GM18951 (cell line): ENCODE measurements around the gene ZBED2.
"Not testable (repeated sequence)": the region's sequence is repeated elsewhere in the genome, so short reads cannot be mapped to it uniquely, and the experiment has no call there.

ENCODE experiments used
- POLR2A ChIP-seq: IDR thresholded peaks from 4 replicates; pipeline ENCODE4 v1.6.1; 2011; ENCODE audit warnings: mild to moderate bottlenecking; ENCODE audit not compliant: insufficient read length, insufficient read depth; ENCODE audit errors: extremely low read depth
- in situ Hi-C: fragments of 300-500 bp; cut with MboI; formaldehyde crosslinking; loops from one replicate; pipeline ENCODE4 v1.12.0; 2022; ENCODE audit warnings: low sequenced_read_pairs, mixed read lengths, inconsistent platforms; ENCODE audit not compliant: unreplicated experiment

ZBED2 gene

DNA sequence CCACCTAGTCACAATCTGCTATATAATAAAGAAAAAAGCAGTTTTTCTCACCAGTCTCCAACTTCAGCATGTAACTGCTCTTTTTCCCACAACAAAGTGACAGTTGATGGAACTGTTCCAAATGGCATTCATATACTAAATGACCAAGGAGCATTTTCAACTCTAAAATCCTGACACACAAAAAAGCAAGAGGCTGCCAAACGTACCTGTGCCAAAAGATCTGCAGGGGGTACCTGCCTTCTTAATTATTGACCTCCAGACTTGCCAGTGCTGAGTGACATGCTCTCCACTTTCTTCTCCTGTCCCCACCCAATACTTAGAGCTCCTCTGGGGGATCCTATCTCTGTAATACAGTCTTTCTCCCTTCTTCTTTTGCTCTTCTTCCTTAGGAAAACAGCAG, 18.0 kb downstream of the ZBED2 start:
- in situ Hi-C loops = no loop called here
- no peak for TF ChIP-seq POLR2A

DNA sequence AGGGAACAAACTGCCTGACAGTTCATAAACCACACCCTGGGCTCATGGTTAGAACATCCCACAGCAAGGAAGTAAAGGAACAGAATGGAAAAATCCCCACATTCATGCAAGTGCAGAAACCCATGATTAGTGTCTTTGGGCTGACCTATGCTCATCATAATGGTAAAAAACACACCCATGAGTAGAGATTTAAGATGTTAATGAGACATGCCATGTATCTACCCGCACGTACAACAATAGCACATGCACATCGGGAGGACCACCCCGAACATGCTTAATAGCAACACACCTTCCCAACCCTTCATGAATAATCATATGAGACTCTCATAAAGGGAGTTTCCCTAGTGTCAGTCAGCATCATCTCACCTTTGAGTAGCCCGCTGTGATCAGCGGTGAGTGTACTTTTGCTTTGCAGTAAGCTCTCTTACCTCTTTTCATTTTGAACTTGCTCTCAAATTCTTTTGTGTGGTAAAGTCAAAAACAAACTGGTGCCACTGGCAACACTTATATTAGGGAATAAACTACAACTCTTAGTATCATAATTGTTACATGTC, 23.2 kb downstream of the ZBED2 start:
- in situ Hi-C loops = no loop called here
- no peak for TF ChIP-seq POLR2A

- TF ChIP-seq POLR2A = no peak
- in situ Hi-C loops = no loop called here
Observed at GRCh38 chr3:111571282-111571681, 23.9 kb downstream of the ZBED2 start.

- in situ Hi-C loops = no loop called here
Observed at GRCh38 chr3:111570404-111571030, 24.6 kb downstream of the ZBED2 start.

GRCh38 chr3:111568911-111569310, 26.2 kb downstream of the ZBED2 start:
- in situ Hi-C loops = no loop called here
- no peak for TF ChIP-seq POLR2A

More at GRCh38 chr3:111570404-111571030, 24.6 kb downstream of the ZBED2 start:
- TF ChIP-seq POLR2A = no peak

- no peak for TF ChIP-seq POLR2A
- in situ Hi-C loops = no loop called here
Observed at GRCh38 chr3:111568355-111568754, 26.8 kb downstream of the ZBED2 start.

DNA sequence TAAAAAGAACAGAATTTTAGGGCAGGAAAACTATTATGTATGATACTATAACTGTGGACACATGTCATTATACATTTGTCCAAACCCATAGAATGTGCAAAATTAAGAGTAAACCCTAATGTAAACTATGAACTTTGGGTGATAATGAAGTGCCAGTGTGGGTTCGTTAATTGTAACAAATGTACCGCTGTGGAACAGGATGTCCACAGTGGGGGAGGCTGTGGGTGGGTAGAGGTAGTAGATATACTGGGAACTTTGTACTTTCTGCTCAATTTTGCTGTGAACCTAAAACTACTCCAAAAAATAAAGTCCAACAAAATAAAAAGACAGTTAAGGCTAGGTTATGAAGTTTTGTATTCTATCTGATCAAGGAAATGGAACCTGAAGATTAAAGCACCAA, 28.3 kb downstream of the ZBED2 start:
- in situ Hi-C loops = no loop called here
- no peak for TF ChIP-seq POLR2A

GRCh38 chr3:111561902-111562301, 33.2 kb downstream of the ZBED2 start:
- in situ Hi-C loops = not testable (repeated sequence)

- in situ Hi-C loops = no loop called here
- TF ChIP-seq POLR2A = no peak
Observed at GRCh38 chr3:111548756-111549155, 46.4 kb downstream of the ZBED2 start.

- in situ Hi-C loops = no loop called here
- TF ChIP-seq POLR2A = no peak
Observed at GRCh38 chr3:111548092-111548491, 47.1 kb downstream of the ZBED2 start.

GRCh38 chr3:111547631-111548030, 47.5 kb downstream of the ZBED2 start:
- TF ChIP-seq POLR2A = no peak
- in situ Hi-C loops = no loop called here

DNA sequence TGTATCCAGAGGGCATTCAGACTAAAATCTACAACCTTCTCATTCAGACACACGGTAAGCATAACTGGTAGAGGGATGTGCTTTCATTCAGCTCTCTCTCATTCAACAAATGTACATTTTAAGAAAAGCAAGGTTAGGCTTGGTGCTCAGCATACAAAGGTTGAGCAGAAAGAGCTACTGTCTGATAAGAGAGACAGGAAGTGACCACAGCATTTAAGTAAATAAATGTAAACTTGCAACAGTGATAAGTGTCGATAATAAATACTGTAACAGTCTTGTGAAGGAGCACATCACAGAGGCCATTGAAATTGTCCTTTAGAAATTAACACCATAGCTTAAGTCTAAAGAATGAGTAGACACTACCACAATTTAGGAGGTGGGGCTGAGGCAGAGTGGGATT, 49.8 kb downstream of the ZBED2 start:
- no peak for TF ChIP-seq POLR2A
- in situ Hi-C loops = no loop called here
